Gastrocnemius medialis (tissue), 4 donors: ENCODE data around the gene MACROD2. TPM values are rescaled to one million over a fixed set of nuclear protein-coding genes. Genes with fewer than 3 reads are reported as not detected.

Experiments
- ATAC-seq, 2 donors: fragments of 150-250 bp; one replicate each; pipeline ENCODE4 v1.9.1; 2016
- DNase-seq, 2 donors: peaks; one replicate each; pipeline ENCODE4 v3.0.0-alpha.2; 2019
- H3K27ac ChIP-seq, 4 donors: fragments of 200-600 bp; sonication (generic); 1 replicate in 1 of 4; 2 replicates in 3 of 4; pipeline ENCODE4 v1.5.1; 2016 to 2018; ENCODE audit warnings: mild to moderate bottlenecking in 2 of 4, moderate library complexity in 1 of 4
- H3K27me3 ChIP-seq, 3 donors: fragments of 200-600 bp; sonication (generic) in 2 of 3; 1 replicate in 1 of 3; 2 replicates in 2 of 3; pipeline versions ENCODE4 v1.5.1 to v1.6.0; 2016 to 2019; ENCODE audit warnings: mild to moderate bottlenecking in 1 of 3, moderate library complexity in 1 of 3
- H3K36me3 ChIP-seq, 2 donors: fragments of 200-600 bp; sonication (generic) in 1 of 2; one replicate each; pipeline ENCODE4 v1.5.1; 2017 to 2018
- H3K4me1 ChIP-seq, 2 donors: fragments of 200-600 bp; sonication (generic) in 1 of 2; one replicate each; pipeline ENCODE4 v1.5.1; 2016 to 2017; ENCODE audit warnings: mild to moderate bottlenecking in 2 of 2
- H3K4me3 ChIP-seq, 4 donors: fragments of 200-600 bp; sonication (generic) in 3 of 4; 1 replicate in 1 of 4; 2 replicates in 3 of 4; pipeline ENCODE4 v1.5.1; 2016 to 2019; ENCODE audit warnings: mild to moderate bottlenecking in 2 of 4
- H3K9me3 ChIP-seq, 3 donors: fragments of 200-600 bp; sonication (generic) in 2 of 3; 1 replicate in 1 of 3; 2 replicates in 2 of 3; pipeline ENCODE4 v1.5.1; 2016 to 2019
- CTCF ChIP-seq, 5 experiments: fragments of 450-650 bp in 3 of 5; fragments of 200-600 bp in 2 of 5; sonication (generic) in 2 of 5; IDR thresholded peaks in 4 of 5; conservative IDR thresholded peaks in 1 of 5; 1 replicate in 4 of 5; 2 replicates in 1 of 5; pipeline ENCODE4 v1.5.1; 2016 to 2019; ENCODE audit warnings: antibody characterized with exemption in 5 of 5, mild to moderate bottlenecking in 3 of 5, moderate library complexity in 3 of 5
- POLR2A ChIP-seq, 2 donors: fragments of 450-650 bp; IDR thresholded peaks; one replicate each; pipeline ENCODE4 v1.6.1; 2017; ENCODE audit warnings: antibody characterized with exemption in 2 of 2, mild to moderate bottlenecking in 2 of 2, moderate library complexity in 2 of 2
- in situ Hi-C, 4 donors: fragments of 200-750 bp; cut with MboI; loops; one replicate each; pipeline versions ENCODE4 v1.15.0 to v1.8.0; 2017; ENCODE audit warnings: low sequenced_read_pairs in 4 of 4
- intact Hi-C: fragments of 100-400 bp; cut with DNase I; formaldehyde crosslinking; loops from one replicate; pipeline ENCODE4 v1.15.1; 2023; ENCODE audit warnings: low total_unique reads
- total RNA-seq, 4 donors: library from RNA; depleted of rRNA; stranded (reverse); fragments of >200 nt; gene quantifications; one replicate each; pipeline versions ENCODE4 v1.1.0 to v1.2.3, GENCODE V29; 2016

The MACROD2 gene
- total RNA-seq, 4 donors from 2014 or later: 1.8 to 10.2 (median 3.6) TPM

DNA sequence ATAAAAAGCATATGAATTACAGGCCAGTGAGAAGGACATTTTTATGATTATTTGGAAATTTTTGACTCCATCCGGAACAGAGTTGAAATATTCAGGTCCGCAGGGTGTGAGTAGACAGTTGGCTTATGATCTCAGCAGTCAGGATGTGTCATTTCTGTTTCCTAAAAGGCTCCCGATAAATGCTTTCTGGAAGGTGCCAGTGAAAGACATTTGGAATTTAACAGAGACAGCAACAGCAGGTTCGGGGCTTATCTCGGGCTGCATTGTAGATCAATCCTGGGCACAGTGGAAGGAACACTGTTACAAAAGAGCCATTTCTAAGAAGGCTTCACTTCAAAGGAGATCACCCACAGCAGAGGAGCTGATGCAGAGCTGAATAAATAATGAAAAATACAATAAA is 1643.5 kb downstream of the MACROD2 start:
- in situ Hi-C loops (no loop called here), intact Hi-C loops (no loop called here)
- DNase-seq (no peak), ATAC-seq (no peak)
- Histone ChIP-seq H3K36me3 (no peaks in the 10 kb centered on the region), H3K4me1 (no peaks in the 10 kb centered on the region), H3K9me3 (no peaks in the 10 kb centered on the region), H3K27ac (no peak overlapping the region), H3K27me3 (no peaks in the 10 kb centered on the region), H3K4me3 (no peak overlapping the region)
- TF ChIP-seq POLR2A (IDR thresholded peaks at IDR 0.05): no peak
- no peak for TF ChIP-seq CTCF (IDR thresholded peaks at IDR 0.05 in 4 of 5, conservative IDR thresholded peaks at IDR 0.05 in 1 of 5)

DNA sequence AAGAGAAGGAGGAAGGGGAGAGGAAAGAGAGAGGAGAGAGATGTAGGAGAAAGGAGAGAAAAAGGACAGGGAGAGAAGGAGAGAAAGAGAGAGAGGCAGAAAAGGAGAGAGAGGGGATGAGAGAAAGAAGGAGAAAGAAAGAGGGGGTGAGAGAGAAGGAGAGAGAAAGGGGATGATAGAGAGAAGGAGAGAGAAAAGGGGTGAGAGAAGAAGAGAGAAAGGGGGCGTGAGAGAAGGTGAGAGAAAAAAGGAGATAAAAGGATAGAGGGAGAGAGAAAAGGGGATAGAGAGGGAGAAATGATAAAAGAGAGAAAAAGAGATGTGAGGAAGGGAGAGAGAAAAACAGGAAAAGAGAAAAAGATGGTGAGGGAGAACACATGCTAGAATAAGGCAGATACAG is 1644.5 kb downstream of the MACROD2 start:
- in situ Hi-C loops (no loop called here), intact Hi-C loops (no loop called here)
- no peaks in the 10 kb centered on the region for H3K9me3 ChIP-seq

GRCh38 chr20:15642109-15642508 is 1646.8 kb downstream of the MACROD2 start:
- H3K9me3 ChIP-seq: no peaks in the 10 kb centered on the region
- no peaks in the 10 kb centered on the region for H3K4me1 ChIP-seq
- TF ChIP-seq CTCF (IDR thresholded peaks at IDR 0.05 in 4 of 5, conservative IDR thresholded peaks at IDR 0.05 in 1 of 5) (no peak), POLR2A (IDR thresholded peaks at IDR 0.05) (no peak)
- ATAC-seq: no peak
- H3K4me3 ChIP-seq: no peak overlapping the region
- no peak for DNase-seq
- in situ Hi-C loops: no loop called here
- H3K36me3 ChIP-seq: no peaks in the 10 kb centered on the region
- no peaks in the 10 kb centered on the region for H3K27me3 ChIP-seq
- intact Hi-C loops: no loop called here
- no peak overlapping the region for H3K27ac ChIP-seq

More for the DNA sequence above, 1644.5 kb downstream of the MACROD2 start:
- Histone ChIP-seq H3K4me3 (no peak overlapping the region), H3K27ac (no peak overlapping the region), H3K4me1 (no peaks in the 10 kb centered on the region), H3K27me3 (no peaks in the 10 kb centered on the region), H3K36me3 (no peaks in the 10 kb centered on the region)
- ATAC-seq (no peak), DNase-seq (no peak)
- TF ChIP-seq POLR2A (IDR thresholded peaks at IDR 0.05) (no peak), CTCF (IDR thresholded peaks at IDR 0.05 in 4 of 5, conservative IDR thresholded peaks at IDR 0.05 in 1 of 5) (no peak)

GRCh38 chr20:15642676-15643075 is 1647.4 kb downstream of the MACROD2 start:
- no peak overlapping the region for H3K4me3 ChIP-seq
- H3K4me1 ChIP-seq: no peaks in the 10 kb centered on the region
- intact Hi-C loops (no loop called here), in situ Hi-C loops (no loop called here)
- H3K9me3 ChIP-seq: no peaks in the 10 kb centered on the region
- TF ChIP-seq CTCF (IDR thresholded peaks at IDR 0.05 in 4 of 5, conservative IDR thresholded peaks at IDR 0.05 in 1 of 5): no peak
- TF ChIP-seq POLR2A (IDR thresholded peaks at IDR 0.05): no peak
- no peaks in the 10 kb centered on the region for H3K27me3 ChIP-seq
- H3K36me3 ChIP-seq: no peaks in the 10 kb centered on the region
- DNase-seq (no peak), ATAC-seq (no peak)
- no peak overlapping the region for H3K27ac ChIP-seq

GRCh38 chr20:15643713-15644112 is 1648.4 kb downstream of the MACROD2 start:
- in situ Hi-C loops (no loop called here), intact Hi-C loops (no loop called here)
- Histone ChIP-seq H3K9me3 (no peaks in the 10 kb centered on the region), H3K36me3 (no peaks in the 10 kb centered on the region), H3K27me3 (no peaks in the 10 kb centered on the region), H3K4me1 (no peaks in the 10 kb centered on the region), H3K4me3 (no peak overlapping the region), H3K27ac (no peak overlapping the region)
- ATAC-seq: no peak
- TF ChIP-seq POLR2A (IDR thresholded peaks at IDR 0.05) (no peak), CTCF (IDR thresholded peaks at IDR 0.05 in 4 of 5, conservative IDR thresholded peaks at IDR 0.05 in 1 of 5) (no peak)
- no peak for DNase-seq
